DND-41 (cell line): ENCODE measurements around the gene RBM43.

Experiments
- ATAC-seq: fragments of 200-7000 bp; cut with Tn5 transposase; 3 replicates; pipeline ENCODE4 v1.9.1; 2021; ENCODE audit warnings: low read depth; ENCODE audit not compliant: insufficient read depth
- DNase-seq: peaks from one replicate; pipeline ENCODE4 v3.0.0-alpha.2; 2020
- H2AFZ ChIP-seq: 2 replicates; pipeline ENCODE4 v1.6.0; 2012; ENCODE audit warnings: low read depth, low read length
- H3K27ac ChIP-seq: 2 replicates; pipeline ENCODE4 v1.5.1; 2012; ENCODE audit warnings: low read length, inconsistent platforms
- H3K27me3 ChIP-seq: fragments of 200-600 bp; sonication (generic); 2 replicates; pipeline ENCODE4 v1.6.0; 2012; ENCODE audit warnings: low read length, mild to moderate bottlenecking, inconsistent platforms; ENCODE audit not compliant: insufficient read depth, poor library complexity
- H3K36me3 ChIP-seq: 2 replicates; pipeline ENCODE4 v1.5.1; 2012; ENCODE audit warnings: low read length, inconsistent platforms; ENCODE audit not compliant: insufficient read depth
- H3K4me1 ChIP-seq: 2 replicates; pipeline ENCODE4 v1.5.1; 2012; ENCODE audit warnings: mild to moderate bottlenecking, low read length; ENCODE audit not compliant: insufficient read depth
- H3K4me2 ChIP-seq: 2 replicates; pipeline ENCODE4 v1.6.0; 2012; ENCODE audit warnings: mild to moderate bottlenecking, moderate library complexity, low read length, inconsistent platforms; ENCODE audit not compliant: insufficient read depth
- H3K4me3 ChIP-seq, 2 experiments: fragments of 200-600 bp in 1 of 2; shearing (Covaris generic) in 1 of 2; 2 replicates each; pipeline ENCODE4 v1.5.1; 2012 to 2016; ENCODE audit warnings: inconsistent platforms in 2 of 2, low read length in 2 of 2, mild to moderate bottlenecking in 2 of 2, low read depth in 1 of 2, moderate library complexity in 1 of 2
- H3K79me2 ChIP-seq: 2 replicates; pipeline ENCODE4 v1.6.0; 2012; ENCODE audit warnings: low read length, inconsistent platforms; ENCODE audit not compliant: insufficient read depth
- H3K9ac ChIP-seq: 2 replicates; pipeline ENCODE4 v1.6.0; 2012; ENCODE audit warnings: low read depth, mild to moderate bottlenecking, inconsistent platforms, low read length, moderate library complexity
- H3K9me3 ChIP-seq: 2 replicates; pipeline ENCODE4 v1.5.1; 2012; ENCODE audit warnings: low read length, moderate library complexity, mild to moderate bottlenecking, inconsistent platforms; ENCODE audit not compliant: insufficient read depth, severe bottlenecking
- H4K20me1 ChIP-seq: 2 replicates; pipeline ENCODE4 v1.6.0; 2012; ENCODE audit warnings: low read length; ENCODE audit not compliant: insufficient read depth
- CTCF ChIP-seq: IDR thresholded peaks from 2 replicates; pipeline ENCODE4 v1.5.1; 2012; ENCODE audit warnings: borderline replicate concordance, low read length, moderate library complexity, mild to moderate bottlenecking; ENCODE audit not compliant: poor library complexity, severe bottlenecking; ENCODE audit errors: extremely low read depth
- EZH2 ChIP-seq: IDR thresholded peaks from 3 replicates; pipeline ENCODE4 v1.6.1; 2012; ENCODE audit warnings: borderline replicate concordance, low read depth, mild to moderate bottlenecking, moderate library complexity, low read length, inconsistent platforms; ENCODE audit not compliant: severe bottlenecking

Gene RBM43

GRCh38 chr2:151206446-151206968 is 55.2 kb downstream of the RBM43 start:
- TF ChIP-seq EZH2 (no peak), CTCF (no peak)
- no peak overlapping the region for H2AFZ ChIP-seq
- H3K27me3 ChIP-seq: no peaks in the 10 kb centered on the region
- no peak overlapping the region for H3K4me3 ChIP-seq
- H3K9me3 ChIP-seq: no peaks in the 10 kb centered on the region
- no peaks in the 10 kb centered on the region for H3K79me2 ChIP-seq
- no peak overlapping the region for H3K4me2 ChIP-seq
- DNase-seq (no peak), ATAC-seq (no peak)
- H3K27ac ChIP-seq: no peak overlapping the region
- no peak overlapping the region for H3K9ac ChIP-seq
- no peaks in the 10 kb centered on the region for H3K36me3 ChIP-seq
- peaks cover 5% of the 10 kb centered on the region; the same call in 1 of the 2 replicates for H3K4me1 ChIP-seq
- no peaks in the 10 kb centered on the region for H4K20me1 ChIP-seq

- H3K9me3 ChIP-seq: no peaks in the 10 kb centered on the region
- H3K79me2 ChIP-seq: no peaks in the 10 kb centered on the region
- H3K4me1 ChIP-seq: peaks cover 15% of the 10 kb centered on the region
- H4K20me1 ChIP-seq: no peaks in the 10 kb centered on the region
- no peak for TF ChIP-seq EZH2
- no peak for TF ChIP-seq CTCF
- DNase-seq (no peak), ATAC-seq (no peak)
- no peak overlapping the region for H3K4me3 ChIP-seq
- H3K27me3 ChIP-seq: no peaks in the 10 kb centered on the region
- H3K36me3 ChIP-seq: no peaks in the 10 kb centered on the region
- no peak overlapping the region for H3K9ac ChIP-seq
- H3K27ac ChIP-seq: no peak overlapping the region
- H3K4me2 ChIP-seq: no peak overlapping the region
- H2AFZ ChIP-seq: no peak overlapping the region
Measured at GRCh38 chr2:151205571-151205970, 56.1 kb downstream of the RBM43 start.

- Histone ChIP-seq H3K9me3 (no peaks in the 10 kb centered on the region), H3K4me3 (no peak overlapping the region), H3K79me2 (no peaks in the 10 kb centered on the region), H3K9ac (no peak overlapping the region), H4K20me1 (no peaks in the 10 kb centered on the region), H2AFZ (no peak overlapping the region), H3K27ac (no peak overlapping the region), H3K4me1 (peaks cover 19% of the 10 kb centered on the region), H3K27me3 (no peaks in the 10 kb centered on the region), H3K4me2 (no peak overlapping the region), H3K36me3 (no peaks in the 10 kb centered on the region)
- DNase-seq (no peak), ATAC-seq (no peak)
- no peak for TF ChIP-seq EZH2
- TF ChIP-seq CTCF: no peak
Measured at GRCh38 chr2:151204756-151205155, 56.9 kb downstream of the RBM43 start.
